SK-N-SH (cell line): ENCODE data around the gene SSR3.

Source experiments
- CTCF ChIP-seq: fragments of 200-600 bp; sonication (generic); IDR thresholded peaks from 2 replicates; pipeline ENCODE4 v1.6.1; 2017; ENCODE audit warnings: antibody characterized with exemption, mild to moderate bottlenecking, moderate library complexity
- EZH2phosphoT487 ChIP-seq: fragments of 200-600 bp; sonication (generic); IDR thresholded peaks from 2 replicates; pipeline ENCODE4 v1.6.1; 2017; ENCODE audit warnings: low read depth, mixed run types, mild to moderate bottlenecking, antibody characterized with exemption, moderate library complexity, borderline replicate concordance
- JUND ChIP-seq: IDR thresholded peaks from 2 replicates; pipeline ENCODE4 v1.4.0; 2012
- MEF2A ChIP-seq: IDR thresholded peaks from 2 replicates; pipeline ENCODE4 v1.4.0; 2012; ENCODE audit warnings: low read depth, borderline replicate concordance
- MXI1 ChIP-seq: IDR thresholded peaks from 2 replicates; pipeline ENCODE4 v1.6.1; 2012; ENCODE audit warnings: mild to moderate bottlenecking, low read depth, low read length, improper control_type of control experiment
- POLR2AphosphoS5 ChIP-seq: IDR thresholded peaks from 2 replicates; pipeline ENCODE4 v1.6.1; 2012; ENCODE audit warnings: low read depth, low read length
- RAD21 ChIP-seq: IDR thresholded peaks from 2 replicates; pipeline ENCODE4 v1.6.1; 2012; ENCODE audit warnings: mild to moderate bottlenecking, low read length
- SIN3A ChIP-seq: IDR thresholded peaks from 2 replicates; pipeline ENCODE4 v1.6.1; 2012; ENCODE audit warnings: low read depth, mild to moderate bottlenecking, low read length, moderate library complexity, borderline replicate concordance
- YY1 ChIP-seq: IDR thresholded peaks from 2 replicates; pipeline ENCODE4 v1.4.0; 2012; ENCODE audit warnings: low read depth, mild to moderate bottlenecking
- ZBTB33 ChIP-seq: IDR thresholded peaks from 2 replicates; pipeline ENCODE4 v1.4.0; 2012; ENCODE audit warnings: low read depth, borderline replicate concordance

- TF ChIP-seq MXI1, result no peak
- peak; percentile 85 for TF ChIP-seq RAD21
- no peak for TF ChIP-seq ZBTB33
- TF ChIP-seq CTCF, result peak; percentile 74
- no peak for TF ChIP-seq MEF2A
- no peak for TF ChIP-seq POLR2AphosphoS5
- no peak for TF ChIP-seq YY1
- no peak for TF ChIP-seq EZH2phosphoT487
- no peak for TF ChIP-seq JUND
- no peak for TF ChIP-seq SIN3A
Measured at GRCh38 chr3:156509189-156510174, 45.4 kb downstream of the SSR3 start.
